ENCODE results near the gene NAV2.

NAV2 gene

DNA sequence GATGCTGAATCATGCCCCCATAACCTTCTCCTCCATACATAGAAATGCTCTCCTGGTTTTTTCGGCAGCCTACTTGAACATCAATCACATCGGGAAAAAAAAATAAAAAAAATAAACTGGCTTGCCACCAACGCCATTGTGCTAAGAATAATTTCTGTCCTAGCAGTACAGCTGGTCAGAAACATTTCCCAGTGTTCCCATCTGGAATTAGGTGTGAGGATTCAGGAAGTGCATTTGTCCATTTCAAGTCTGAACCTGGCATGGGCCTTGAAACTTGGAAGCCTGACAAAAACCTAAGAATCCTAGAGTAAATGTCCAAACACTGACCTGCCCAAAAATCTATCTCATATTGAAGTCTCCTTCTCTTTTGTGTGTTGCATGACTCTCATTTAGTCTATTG, 16.6 kb upstream of the NAV2 start:
- H3K4me3 ChIP-seq (ENCODE audit: control insufficient read depth, low read depth, low read length): no peak overlapping the region
- DNase-seq (ENCODE audit: low read depth): no peak
- TF ChIP-seq, protein P1, sequence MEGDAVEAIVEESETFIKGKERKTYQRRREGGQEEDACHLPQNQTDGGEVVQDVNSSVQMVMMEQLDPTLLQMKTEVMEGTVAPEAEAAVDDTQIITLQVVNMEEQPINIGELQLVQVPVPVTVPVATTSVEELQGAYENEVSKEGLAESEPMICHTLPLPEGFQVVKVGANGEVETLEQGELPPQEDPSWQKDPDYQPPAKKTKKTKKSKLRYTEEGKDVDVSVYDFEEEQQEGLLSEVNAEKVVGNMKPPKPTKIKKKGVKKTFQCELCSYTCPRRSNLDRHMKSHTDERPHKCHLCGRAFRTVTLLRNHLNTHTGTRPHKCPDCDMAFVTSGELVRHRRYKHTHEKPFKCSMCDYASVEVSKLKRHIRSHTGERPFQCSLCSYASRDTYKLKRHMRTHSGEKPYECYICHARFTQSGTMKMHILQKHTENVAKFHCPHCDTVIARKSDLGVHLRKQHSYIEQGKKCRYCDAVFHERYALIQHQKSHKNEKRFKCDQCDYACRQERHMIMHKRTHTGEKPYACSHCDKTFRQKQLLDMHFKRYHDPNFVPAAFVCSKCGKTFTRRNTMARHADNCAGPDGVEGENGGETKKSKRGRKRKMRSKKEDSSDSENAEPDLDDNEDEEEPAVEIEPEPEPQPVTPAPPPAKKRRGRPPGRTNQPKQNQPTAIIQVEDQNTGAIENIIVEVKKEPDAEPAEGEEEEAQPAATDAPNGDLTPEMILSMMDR (conservative IDR thresholded peaks at IDR 0.05; ENCODE audit: control insufficient read depth, insufficient read depth, low read depth, low read length): no peak

DNA sequence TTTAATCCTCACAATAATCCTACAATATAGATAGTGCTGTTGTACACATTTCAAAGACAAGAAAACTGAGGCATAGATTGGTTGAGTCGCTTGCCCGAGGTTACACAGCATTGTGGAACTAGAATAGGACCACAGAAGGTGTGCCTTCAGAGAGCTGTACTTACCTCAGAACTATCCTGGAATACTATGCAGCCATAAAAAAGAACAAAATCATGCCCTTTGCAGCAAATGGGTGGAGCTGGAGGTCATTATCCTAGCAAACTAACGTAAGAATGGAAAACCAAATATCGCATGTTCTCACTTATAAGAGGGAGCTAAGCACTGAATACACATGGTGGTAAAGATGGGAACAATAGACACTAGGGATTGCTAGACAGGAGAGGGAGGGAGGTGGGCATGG, 15.7 kb upstream of the NAV2 start:
- TF ChIP-seq, protein P1 (conservative IDR thresholded peaks at IDR 0.05; ENCODE audit: control insufficient read depth, insufficient read depth, low read depth, low read length): no peak
- H3K4me3 ChIP-seq (ENCODE audit: control insufficient read depth, low read depth, low read length): no peak overlapping the region
- DNase-seq (ENCODE audit: low read depth): no peak

DNA sequence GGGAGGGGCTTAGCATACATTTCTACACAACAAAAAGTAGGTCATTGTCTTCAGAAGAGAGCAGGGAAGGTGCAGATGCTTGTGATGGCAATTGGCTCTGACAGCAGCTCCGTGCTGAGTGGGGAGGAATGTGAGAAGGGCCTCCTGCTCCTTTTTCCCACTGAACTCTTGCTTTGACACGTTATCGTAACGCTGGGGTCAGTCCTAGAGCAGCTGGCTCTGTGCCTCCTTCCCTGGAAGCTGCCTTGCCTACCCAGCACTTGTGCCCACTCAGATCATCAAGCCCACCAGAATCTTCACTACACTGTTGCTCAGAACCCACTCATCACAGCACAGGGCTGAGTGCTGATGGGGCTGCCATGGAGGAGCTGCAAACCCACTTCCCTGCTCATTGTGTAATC, 14.9 kb upstream of the NAV2 start:
- no peak for DNase-seq (ENCODE audit: low read depth)
- TF ChIP-seq, protein P1 (conservative IDR thresholded peaks at IDR 0.05; ENCODE audit: control insufficient read depth, insufficient read depth, low read depth, low read length): no peak

DNA sequence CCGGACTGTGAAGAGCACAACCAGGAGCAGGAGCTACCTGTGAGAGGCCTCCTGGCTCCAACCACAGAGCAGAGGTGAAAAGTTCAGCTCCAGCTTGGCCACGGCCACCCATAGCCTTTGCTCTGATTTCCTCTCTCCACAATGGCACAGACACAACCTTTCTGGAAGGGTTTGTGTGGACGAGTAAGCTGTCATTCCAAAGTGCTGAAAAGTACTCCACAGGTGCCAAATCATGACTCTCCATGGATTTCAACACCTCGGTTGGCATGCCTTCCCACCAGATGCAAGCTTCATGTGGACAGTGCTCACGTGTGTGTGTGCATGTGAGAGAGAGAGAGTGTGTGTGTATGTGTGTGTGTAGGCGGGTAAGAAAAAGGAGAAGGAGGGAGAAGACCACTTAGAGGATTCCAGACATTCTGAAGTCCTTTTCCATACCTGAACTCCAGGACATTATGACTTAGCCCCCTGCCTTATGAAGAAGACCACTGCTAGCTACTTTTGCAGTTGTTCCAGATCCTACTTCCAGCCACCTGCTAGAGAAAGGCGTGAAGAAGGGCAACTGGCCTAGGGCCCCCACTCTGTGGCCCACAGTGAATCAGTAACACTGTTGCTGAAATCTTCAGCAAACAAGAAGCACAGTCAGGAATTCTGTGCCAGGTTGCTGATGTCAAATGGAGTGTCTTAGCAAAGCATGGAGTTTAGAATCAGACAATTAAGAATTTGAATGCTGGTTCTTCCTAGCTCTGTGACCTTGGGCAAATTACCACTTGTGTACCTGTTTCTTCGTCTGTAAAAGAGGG, 13.9 kb upstream of the NAV2 start:
- TF ChIP-seq, protein P1 (conservative IDR thresholded peaks at IDR 0.05; ENCODE audit: control insufficient read depth, insufficient read depth, low read depth, low read length): no peak
- H3K4me3 ChIP-seq (ENCODE audit: control insufficient read depth, low read depth, low read length): no peak overlapping the region
- peak; percentile 95 for DNase-seq (ENCODE audit: low read depth)

More for the DNA sequence above, 14.9 kb upstream of the NAV2 start:
- no peak overlapping the region for H3K4me3 ChIP-seq (ENCODE audit: control insufficient read depth, low read depth, low read length)

DNA sequence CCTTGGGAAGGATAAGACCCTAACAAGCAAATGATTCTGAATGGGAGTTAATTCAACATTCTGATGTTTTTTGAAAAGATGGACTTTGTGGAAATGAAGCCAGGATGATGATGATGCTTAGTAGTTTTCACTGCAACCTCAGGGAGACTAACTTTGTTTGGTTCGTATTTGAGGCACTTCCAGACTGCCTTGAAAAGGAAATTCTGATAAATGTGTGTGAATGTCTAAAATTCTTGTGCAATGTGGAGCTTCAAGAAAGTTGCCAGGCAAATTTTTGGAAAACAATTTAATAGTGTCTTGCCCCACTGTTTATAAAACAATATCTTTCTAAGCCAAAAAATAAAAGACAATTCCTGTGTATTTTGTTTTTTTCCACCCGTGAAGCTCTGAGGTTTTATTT, 11.2 kb upstream of the NAV2 start:
- H3K4me3 ChIP-seq (ENCODE audit: control insufficient read depth, low read depth, low read length): no peak overlapping the region
- DNase-seq (ENCODE audit: low read depth): no peak
- TF ChIP-seq, protein P1 (conservative IDR thresholded peaks at IDR 0.05; ENCODE audit: control insufficient read depth, insufficient read depth, low read depth, low read length): no peak

DNA sequence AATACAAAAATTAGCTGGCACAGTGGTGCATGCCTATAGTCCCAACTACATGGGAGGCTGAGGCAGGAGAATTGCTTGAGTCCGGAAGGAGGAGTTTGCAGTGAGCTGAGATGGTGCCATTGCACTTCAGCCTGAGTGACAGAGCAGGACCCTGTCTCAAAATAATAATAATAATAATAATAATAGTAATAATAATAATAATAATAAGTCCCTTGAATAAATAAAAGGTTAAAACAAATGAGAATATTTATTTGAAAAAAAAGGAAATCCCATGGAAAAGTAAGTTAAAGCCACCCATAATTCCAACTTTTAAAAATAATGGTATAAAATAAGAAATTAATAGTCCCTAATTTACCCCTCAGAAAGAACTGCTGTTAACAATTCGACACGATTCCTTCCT, 10.0 kb upstream of the NAV2 start:
- TF ChIP-seq, protein P1 (conservative IDR thresholded peaks at IDR 0.05; ENCODE audit: control insufficient read depth, insufficient read depth, low read depth, low read length): no peak
- no peak overlapping the region for H3K4me3 ChIP-seq (ENCODE audit: control insufficient read depth, low read depth, low read length)
- DNase-seq (ENCODE audit: low read depth): no peak
